K562 (cell line): ENCODE measurements around the gene VHLL. TPM values are rescaled to one million over a fixed set of nuclear protein-coding genes. Genes with fewer than 3 reads are reported as not detected.

ENCODE experiments used
- ATAC-seq: fragments of 200-7000 bp; cut with Tn5 transposase; 3 replicates; pipeline ENCODE4 v1.9.1; 2020; ENCODE audit warnings: moderate library complexity
- BruUV-seq: library from RNA; stranded (reverse); fragments of 400-500 nt; replicated peaks from 2 replicates; lab custom pipeline; 2021; lab: Mats Ljungman, UMichigan
- CTCF ChIA-PET: fragments of 300-600 bp; formaldehyde crosslinking; extraction: SDS; loops from one replicate; lab custom pipeline; 2021; ENCODE audit warnings: low intra/inter-chr PET ratio; lab: Yijun Ruan, JAX
- POLR2A ChIA-PET: fragments of 300-600, 350-650 bp; sonication (Branson Sonifier 250); formaldehyde crosslinking; extraction: SDS; loops from one replicate; lab custom pipeline; 2021; ENCODE audit warnings: antibody characterized with exemption, inconsistent platforms; lab: Yijun Ruan, JAX
- DNase-seq, 4 experiments: peaks; one replicate each; pipeline versions ENCODE4 v3.0.0 to v3.0.0-alpha.2; 2011 to 2018; ENCODE audit warnings: low spot score in 3 of 4, mixed read lengths in 3 of 4; ENCODE audit errors: extremely low read depth in 1 of 4
- FAIRE-seq: peaks from 2 replicates; lab custom pipeline; 2011; peaks lifted over from hg19 to GRCh38; lab: Jason Lieb, UNC
- H2AFZ ChIP-seq: 2 replicates; pipeline ENCODE4 v1.6.0; 2011; ENCODE audit warnings: low read depth, low read length, control low read depth, inconsistent platforms
- H3K27ac ChIP-seq: fragments of 200-600 bp; 3 replicates; pipeline ENCODE4 v1.8.0; 2011; ENCODE audit warnings: low read depth, mild to moderate bottlenecking, control low read depth, inconsistent platforms, low read length, moderate library complexity, mixed read lengths; ENCODE audit errors: extremely low read depth
- H3K27me3 ChIP-seq, 2 experiments: fragments of 300-600 bp in 1 of 2; 2 replicates in 1 of 2; 3 replicates in 1 of 2; pipeline versions ENCODE4 v1.6.0 to v1.8.0; 2011; ENCODE audit warnings: inconsistent platforms in 2 of 2, low read length in 2 of 2, mild to moderate bottlenecking in 1 of 2, mixed read lengths in 1 of 2, moderate library complexity in 1 of 2; ENCODE audit not compliant: control insufficient read depth in 2 of 2, insufficient read depth in 2 of 2
- H3K36me3 ChIP-seq: fragments of 300-600 bp; 3 replicates; pipeline ENCODE4 v1.8.0; 2011; ENCODE audit warnings: mild to moderate bottlenecking, low read length, inconsistent platforms; ENCODE audit not compliant: control insufficient read depth, insufficient read depth
- H3K4me1 ChIP-seq, 2 experiments: fragments of 200-600 bp in 1 of 2; replicated peaks in 1 of 2; 2 replicates in 1 of 2; 3 replicates in 1 of 2; pipeline versions ENCODE4 v1.5.1 to v1.8.0; 2011; ENCODE audit warnings: inconsistent platforms in 2 of 2, low read length in 2 of 2, mild to moderate bottlenecking in 1 of 2, mixed read lengths in 1 of 2, moderate library complexity in 1 of 2; ENCODE audit not compliant: control insufficient read depth in 2 of 2, insufficient read depth in 2 of 2
- H3K4me2 ChIP-seq: 2 replicates; pipeline ENCODE4 v1.6.1; 2011; ENCODE audit warnings: low read length, control low read depth, inconsistent platforms, mixed read lengths; ENCODE audit not compliant: insufficient read depth
- H3K4me3 ChIP-seq: fragments of 200-600 bp; sonication (generic), shearing (Covaris generic); 2 replicates; pipeline ENCODE4 v1.5.1; 2016; ENCODE audit warnings: control low read depth, inconsistent platforms
- H3K79me2 ChIP-seq: fragments of 200-600 bp; 3 replicates; pipeline ENCODE4 v1.8.0; 2011; ENCODE audit warnings: low read length, inconsistent platforms; ENCODE audit not compliant: control insufficient read depth, insufficient read depth
- H3K9ac ChIP-seq, 2 experiments: 2 replicates each; pipeline versions ENCODE4 v1.6.0 to v1.6.1; 2011; ENCODE audit warnings: low read depth in 2 of 2, low read length in 2 of 2, control low read depth in 1 of 2, inconsistent platforms in 1 of 2, mild to moderate bottlenecking in 1 of 2, mixed read lengths in 1 of 2; ENCODE audit not compliant: insufficient read depth in 1 of 2
- H3K9me1 ChIP-seq: one replicate; pipeline ENCODE4 v1.6.0; 2011; ENCODE audit warnings: inconsistent platforms, mild to moderate bottlenecking, low read length, moderate library complexity; ENCODE audit not compliant: control insufficient read depth, insufficient read depth
- H3K9me3 ChIP-seq: replicated peaks from 2 replicates; pipeline ENCODE4 v1.5.1; 2011; ENCODE audit warnings: low read depth, low read length, inconsistent platforms; ENCODE audit not compliant: control insufficient read depth, insufficient read depth
- H4K20me1 ChIP-seq: replicated peaks from 2 replicates; pipeline ENCODE4 v1.6.1; 2011; ENCODE audit warnings: low read length, inconsistent platforms, mixed read lengths; ENCODE audit not compliant: control insufficient read depth, insufficient read depth
- ATF6 ChIP-seq: sonication (generic); formaldehyde crosslinking; IDR thresholded peaks from 2 replicates; pipeline ENCODE4 v1.4.0; 2020; ENCODE audit warnings: mild to moderate bottlenecking, missing genetic modification reagents
- BCOR ChIP-seq: fragments of 450-650 bp; IDR thresholded peaks from 2 replicates; pipeline ENCODE4 v1.6.1; 2016
- CEBPZ ChIP-seq: fragments of 150-350 bp; IDR thresholded peaks from 2 replicates; pipeline ENCODE4 v1.6.1; 2014; ENCODE audit warnings: low read depth, mild to moderate bottlenecking, low read length, borderline replicate concordance
- E4F1 ChIP-seq: fragments of 250-450 bp; sonication (Bioruptor Pico); IDR thresholded peaks from 2 replicates; pipeline ENCODE4 v1.5.0; 2021; ENCODE audit warnings: mild to moderate bottlenecking, borderline replicate concordance
- KHSRP ChIP-seq: fragments of 450-650 bp; IDR thresholded peaks from 2 replicates; pipeline ENCODE4 v1.6.1; 2017
- MTF1 ChIP-seq: fragments of 250-450 bp; sonication (Bioruptor Pico); IDR thresholded peaks from 2 replicates; pipeline ENCODE4 v1.9.0; 2021; ENCODE audit warnings: moderate library complexity, mild to moderate bottlenecking, inconsistent platforms, borderline replicate concordance
- RBFOX2 ChIP-seq: fragments of 200-400 bp; formaldehyde crosslinking; IDR thresholded peaks from 2 replicates; pipeline ENCODE4 v1.6.1; 2017; ENCODE audit warnings: low read depth, mild to moderate bottlenecking, low read length, moderate library complexity
- ZBTB5 ChIP-seq: fragments of 450-650 bp; IDR thresholded peaks from 2 replicates; pipeline ENCODE4 v1.6.1; 2017; ENCODE audit warnings: antibody characterized with exemption
- ZFX ChIP-seq: sonication (generic); formaldehyde crosslinking; IDR thresholded peaks from 2 replicates; pipeline ENCODE4 v1.8.0; 2022; ENCODE audit warnings: mild to moderate bottlenecking, missing genetic modification reagents, moderate library complexity
- ZNF146 ChIP-seq: IDR thresholded peaks from one replicate; pipeline ENCODE4 v1.6.1; 2018; ENCODE audit warnings: missing compliant biosample characterization; ENCODE audit not compliant: unreplicated experiment
- WGBS: fragments of 100-300 bp; shearing (Covaris generic); methylation state at CpG from one replicate; pipeline ENCODE4 v1.1.6; 2016; ENCODE audit warnings: low coverage, mixed read lengths; ENCODE audit not compliant: insufficient coverage; ENCODE audit errors: missing lambda C conversion rate; 5-methylcytosine and 5-hydroxymethylcytosine counted together
- in situ Hi-C: fragments of 300-500 bp; cut with MboI; formaldehyde crosslinking; loops from 4 replicates; pipeline ENCODE4 v1.15.0; 2018; ENCODE audit warnings: inconsistent platforms, mixed read lengths
- intact Hi-C: fragments of 100-400 bp; cut with micrococcal nuclease; formaldehyde crosslinking; loops from 2 replicates; pipeline ENCODE4 v1.14.2; 2022
- polyA plus RNA-seq, 8 experiments: library from polyadenylated mRNA; depleted of rRNA in 4 of 8; stranded (reverse) in 5 of 8; unstranded in 3 of 8; fragments of >200 nt; fragmentation: Nextera tagmentation in 2 of 8; fragmentation: Illumina TruSeq in 1 of 8; extraction: Ambion mirVana in 2 of 8; extraction: Trizol in 1 of 8; gene quantifications; 2 replicates each; pipeline versions ENCODE4 v1.2.1 to v1.2.3, GENCODE V29; 2011 to 2014; ENCODE audit warnings: inconsistent platforms in 1 of 8, missing spikeins in 1 of 8
- total RNA-seq, 7 experiments: library from RNA; depleted of rRNA in 6 of 7; stranded (reverse); fragments of >200 nt in 6 of 7; fragmentation: Illumina TruSeq in 2 of 7; extraction: Trizol in 2 of 7; gene quantifications; 2 replicates each; pipeline versions ENCODE4 v1.2.1 to v1.2.3, GENCODE V29; 2011 to 2021; ENCODE audit warnings: low replicate concordance in 1 of 7
- TF ChIP-seq, protein P1 (sequence below): IDR thresholded peaks from 2 replicates; pipeline ENCODE4 v1.6.1; 2016; ENCODE audit warnings: missing genetic modification characterization, missing compliant biosample characterization

Gene VHLL
- total and polyA plus RNA-seq, 9 of the 15 experiments (the other 6 are each of a cell fraction or from before 2014, with no cell fraction given), result not detected

GRCh38 chr1:156268336-156268735 lies 30.8 kb downstream of the VHLL start:
- CTCF ChIA-PET, result no interaction called here
- H3K36me3 ChIP-seq, result peaks cover 92% of the 10 kb centered on the region
- TF ChIP-seq RBFOX2, result no peak
- TF ChIP-seq ATF6 (CRISPR knock-in tag), result no peak
- TF ChIP-seq, protein P1, sequence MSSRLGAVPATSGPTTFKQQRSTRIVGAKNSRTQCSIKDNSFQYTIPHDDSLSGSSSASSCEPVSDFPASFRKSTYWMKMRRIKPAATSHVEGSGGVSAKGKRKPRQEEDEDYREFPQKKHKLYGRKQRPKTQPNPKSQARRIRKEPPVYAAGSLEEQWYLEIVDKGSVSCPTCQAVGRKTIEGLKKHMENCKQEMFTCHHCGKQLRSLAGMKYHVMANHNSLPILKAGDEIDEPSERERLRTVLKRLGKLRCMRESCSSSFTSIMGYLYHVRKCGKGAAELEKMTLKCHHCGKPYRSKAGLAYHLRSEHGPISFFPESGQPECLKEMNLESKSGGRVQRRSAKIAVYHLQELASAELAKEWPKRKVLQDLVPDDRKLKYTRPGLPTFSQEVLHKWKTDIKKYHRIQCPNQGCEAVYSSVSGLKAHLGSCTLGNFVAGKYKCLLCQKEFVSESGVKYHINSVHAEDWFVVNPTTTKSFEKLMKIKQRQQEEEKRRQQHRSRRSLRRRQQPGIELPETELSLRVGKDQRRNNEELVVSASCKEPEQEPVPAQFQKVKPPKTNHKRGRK (tag), result no peak
- no peak for TF ChIP-seq ZNF146 (CRISPR knock-in tag)
- TF ChIP-seq E4F1 (CRISPR knock-in tag), result no peak
- TF ChIP-seq MTF1 (CRISPR knock-in tag), result no peak
- TF ChIP-seq ZBTB5, result no peak
- TF ChIP-seq KHSRP, result no peak
- TF ChIP-seq BCOR, result no peak
- TF ChIP-seq CEBPZ, result no peak
- TF ChIP-seq ZFX (CRISPR knock-in tag), result no peak

More at GRCh38 chr1:156268336-156268735, 30.8 kb downstream of the VHLL start:
- FAIRE-seq (no peak), ATAC-seq (no peak), DNase-seq (no peak)
- H3K9me1 ChIP-seq, result no peaks in the 10 kb centered on the region
- no peaks in the 10 kb centered on the region for H3K27me3 ChIP-seq
- H3K27ac ChIP-seq, result no peak overlapping the region
- no peaks in the 10 kb centered on the region for H3K4me1 ChIP-seq
- intact Hi-C loops (no loop called here), in situ Hi-C loops (no loop called here)
- 85% methylated on average over 4 of the region's 4 CpGs for WGBS
- H3K9ac ChIP-seq, result no peak overlapping the region; a peak in 1 of 4 replicates
- no peak overlapping the region for H2AFZ ChIP-seq
- H4K20me1 ChIP-seq, result 0 out of 2 replicates have a peak, but pooled peaks cover 5% of the 10 kb centered on the region
- no peak overlapping the region for H3K4me3 ChIP-seq
- POLR2A ChIA-PET, result interaction anchor here (7.5 kb wide), 1 partner anchor 15 kb away, joined by 63 read pairs; the partner anchor contains the start of genes SMG5 and TMEM79
- no peaks in the 10 kb centered on the region for H3K9me3 ChIP-seq
- H3K79me2 ChIP-seq, result no peaks in the 10 kb centered on the region
- BruUV-seq, result no TSS peak
- H3K4me2 ChIP-seq, result no peak overlapping the region
